Fibroblast of mammary gland (primary cell): ENCODE measurements around the gene AATK.

Experiments used
- DNase-seq: peaks from one replicate; pipeline ENCODE4 v3.0.0-alpha.2; 2010; ENCODE audit warnings: low read depth
- H3K4me3 ChIP-seq: 2 replicates; pipeline ENCODE4 v1.5.1; 2011; ENCODE audit warnings: low read depth, mild to moderate bottlenecking, low read length, moderate library complexity; ENCODE audit not compliant: control insufficient read depth
- TF ChIP-seq, protein P1 (sequence below): conservative IDR thresholded peaks from 2 replicates; pipeline ENCODE4 v1.5.1; 2011; ENCODE audit warnings: low read depth, low read length, inconsistent platforms; ENCODE audit not compliant: control insufficient read depth, insufficient read depth

Gene AATK

DNA sequence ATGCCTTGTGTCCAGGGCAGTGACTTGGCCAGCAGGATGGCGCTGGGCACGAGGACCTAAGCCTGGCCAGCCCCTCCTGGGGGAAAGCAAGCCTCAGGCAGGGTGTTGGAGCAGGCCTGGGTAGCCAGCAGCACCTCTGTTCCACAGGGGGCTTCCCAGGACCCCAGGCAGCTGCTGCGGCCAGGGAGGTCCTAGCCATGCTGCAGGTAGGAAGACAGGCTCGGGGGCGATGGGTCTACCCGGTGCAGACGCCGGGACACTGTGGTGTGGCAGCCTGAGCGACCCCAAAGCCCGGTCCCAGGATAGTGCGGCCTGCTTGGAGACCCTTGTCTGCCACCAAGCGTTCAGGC lies 22.4 kb upstream of the AATK start:
- no peak for DNase-seq
- TF ChIP-seq, protein P1, sequence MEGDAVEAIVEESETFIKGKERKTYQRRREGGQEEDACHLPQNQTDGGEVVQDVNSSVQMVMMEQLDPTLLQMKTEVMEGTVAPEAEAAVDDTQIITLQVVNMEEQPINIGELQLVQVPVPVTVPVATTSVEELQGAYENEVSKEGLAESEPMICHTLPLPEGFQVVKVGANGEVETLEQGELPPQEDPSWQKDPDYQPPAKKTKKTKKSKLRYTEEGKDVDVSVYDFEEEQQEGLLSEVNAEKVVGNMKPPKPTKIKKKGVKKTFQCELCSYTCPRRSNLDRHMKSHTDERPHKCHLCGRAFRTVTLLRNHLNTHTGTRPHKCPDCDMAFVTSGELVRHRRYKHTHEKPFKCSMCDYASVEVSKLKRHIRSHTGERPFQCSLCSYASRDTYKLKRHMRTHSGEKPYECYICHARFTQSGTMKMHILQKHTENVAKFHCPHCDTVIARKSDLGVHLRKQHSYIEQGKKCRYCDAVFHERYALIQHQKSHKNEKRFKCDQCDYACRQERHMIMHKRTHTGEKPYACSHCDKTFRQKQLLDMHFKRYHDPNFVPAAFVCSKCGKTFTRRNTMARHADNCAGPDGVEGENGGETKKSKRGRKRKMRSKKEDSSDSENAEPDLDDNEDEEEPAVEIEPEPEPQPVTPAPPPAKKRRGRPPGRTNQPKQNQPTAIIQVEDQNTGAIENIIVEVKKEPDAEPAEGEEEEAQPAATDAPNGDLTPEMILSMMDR, result no peak
- H3K4me3 ChIP-seq, result no peak overlapping the region

DNA sequence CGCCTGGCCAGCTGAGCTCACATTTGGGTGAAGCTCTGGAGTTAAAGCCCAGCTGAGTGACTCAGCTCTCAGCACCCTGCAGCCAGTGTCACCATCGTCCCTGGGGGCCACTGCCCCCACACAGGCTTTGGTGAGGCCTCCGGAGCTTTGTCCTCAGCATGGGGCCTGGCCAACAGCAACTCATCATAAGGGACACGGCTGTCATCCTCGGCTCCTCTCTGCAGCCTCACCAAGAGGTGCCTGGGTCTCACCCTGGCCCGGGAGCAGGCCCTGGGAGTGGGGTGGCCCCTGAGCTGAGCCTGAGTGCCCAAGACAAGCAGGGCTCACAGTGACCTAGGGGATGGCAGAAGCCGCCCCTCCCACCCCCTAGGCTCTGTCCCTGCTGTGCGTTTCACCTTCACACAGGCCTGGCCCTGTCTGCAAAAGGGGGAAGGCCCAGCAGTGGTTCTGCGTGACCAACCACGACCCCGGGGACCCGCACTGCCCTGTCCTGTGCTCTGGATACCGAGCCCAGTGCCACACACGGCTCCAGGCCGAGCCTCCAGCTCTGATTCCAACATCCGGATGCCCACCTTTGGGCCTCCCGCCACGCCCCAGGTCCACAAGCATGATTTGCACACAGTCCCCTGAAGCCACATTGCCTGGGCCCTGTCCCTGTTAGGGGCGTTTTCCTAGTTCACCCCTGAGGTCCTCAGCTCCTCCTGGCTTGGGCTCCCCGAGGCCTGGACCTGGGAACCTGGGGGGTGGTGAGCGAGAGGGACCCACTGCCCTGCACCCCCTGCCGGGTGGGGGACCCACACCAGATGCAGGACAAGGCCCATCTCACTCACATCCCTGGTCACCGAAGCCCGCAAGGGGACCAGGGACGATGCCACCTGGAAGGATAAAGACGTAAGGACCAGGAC lies 21.8 kb upstream of the AATK start:
- DNase-seq, result no peak
- no peak overlapping the region for H3K4me3 ChIP-seq
- TF ChIP-seq, protein P1, result no peak

DNA sequence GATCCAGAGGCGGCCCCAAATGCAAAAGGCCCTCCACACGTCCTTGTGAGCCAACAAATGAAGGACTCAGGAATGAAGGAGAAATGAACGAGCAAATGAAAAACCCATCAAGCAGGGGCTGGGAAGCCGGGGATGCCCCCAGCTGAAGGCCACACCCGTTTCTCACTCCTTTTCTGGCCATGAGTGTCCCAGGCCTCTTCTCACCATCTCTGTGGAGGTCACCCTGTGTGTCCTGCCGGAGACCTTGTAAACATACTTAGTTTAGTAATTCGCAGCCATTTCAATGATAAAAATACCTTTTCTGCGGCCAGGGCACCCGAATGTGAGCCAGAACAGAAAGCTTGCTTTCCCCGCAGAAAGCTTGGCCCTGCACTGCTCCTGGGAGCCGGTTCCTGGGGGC lies 21.1 kb upstream of the AATK start:
- TF ChIP-seq, protein P1, result no peak
- DNase-seq, result no peak
- no peak overlapping the region for H3K4me3 ChIP-seq

DNA sequence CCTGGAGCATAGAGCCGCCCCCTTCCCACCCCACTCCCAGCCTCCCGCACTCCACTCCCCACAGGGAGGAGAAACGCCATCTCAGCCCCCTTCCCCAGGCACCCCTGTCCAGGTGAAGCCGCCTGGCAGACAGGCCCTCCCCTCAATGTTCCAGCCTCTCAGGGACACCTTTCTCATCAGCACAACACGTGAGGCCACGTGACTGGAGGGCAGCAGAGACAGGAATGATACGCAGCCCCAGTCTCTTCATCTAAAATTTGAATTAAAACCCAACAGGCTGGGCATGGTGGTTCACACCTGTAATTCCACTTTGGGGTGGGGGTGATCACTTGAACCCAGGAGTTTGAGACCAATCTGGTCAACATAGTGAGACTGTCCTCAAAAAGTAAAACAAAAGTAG lies 20.2 kb upstream of the AATK start:
- H3K4me3 ChIP-seq, result no peak overlapping the region
- no peak for DNase-seq
- TF ChIP-seq, protein P1, result no peak

DNA sequence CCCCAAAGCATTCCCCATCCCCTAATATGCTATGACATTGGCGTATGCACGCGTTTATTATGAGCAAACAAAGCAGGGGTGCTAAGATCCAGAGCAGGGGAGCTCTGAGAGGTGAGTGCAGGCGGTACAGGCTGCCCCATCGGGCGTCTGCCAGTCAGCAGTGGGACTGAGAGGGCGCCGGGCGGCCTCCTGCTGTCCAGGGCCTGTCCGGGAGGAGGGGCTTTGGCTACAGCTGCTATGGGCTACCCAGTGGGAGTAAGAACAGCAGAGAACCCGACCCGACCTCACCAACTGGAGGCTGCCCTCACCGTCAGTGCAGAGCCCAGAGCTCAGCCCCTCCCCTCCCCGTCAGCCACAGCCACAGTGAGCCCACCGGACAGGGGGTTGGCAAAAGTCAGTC lies 18.5 kb upstream of the AATK start:
- no peak for DNase-seq
- TF ChIP-seq, protein P1, result no peak
- H3K4me3 ChIP-seq, result no peak overlapping the region

DNA sequence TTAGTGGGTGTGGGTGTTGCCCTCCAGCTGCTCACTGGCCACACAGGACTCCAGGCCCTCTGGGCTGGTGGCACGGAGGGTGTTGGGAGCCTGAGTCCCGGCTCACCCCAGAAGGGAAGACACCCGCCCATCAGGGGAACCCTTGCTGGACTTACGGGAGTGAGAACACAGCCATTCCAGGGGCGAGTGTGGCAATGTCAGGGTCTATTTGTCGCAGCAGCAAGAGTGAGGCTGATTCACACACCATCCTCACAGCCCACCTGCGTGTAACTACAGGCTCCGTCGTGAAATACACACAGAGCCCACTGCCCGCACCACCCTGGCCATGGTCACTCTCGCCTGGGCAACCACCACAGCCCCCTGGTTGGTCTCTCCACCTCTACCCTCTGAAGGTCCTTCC lies 17.8 kb upstream of the AATK start:
- TF ChIP-seq, protein P1, result no peak
- DNase-seq, result no peak
- H3K4me3 ChIP-seq, result no peak overlapping the region

DNA sequence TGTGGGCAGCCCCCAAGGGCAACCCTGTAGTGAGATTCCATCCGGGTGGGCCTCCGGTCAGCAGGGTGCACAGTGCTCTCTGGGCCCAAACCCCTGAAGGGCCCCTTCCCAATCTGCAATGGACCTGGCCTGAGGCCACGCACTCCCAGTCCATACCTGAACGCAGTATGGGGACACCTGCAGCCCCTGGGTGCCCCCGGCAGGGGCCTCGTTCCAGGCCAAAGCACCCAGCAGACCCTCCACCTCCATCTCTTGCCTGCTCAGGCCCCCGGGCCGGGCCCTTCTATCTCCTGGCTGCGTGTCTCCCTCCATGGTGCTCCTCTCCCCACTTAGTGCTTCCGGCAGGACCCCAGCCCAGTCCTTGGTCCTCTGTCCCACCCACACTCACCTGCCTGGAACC lies 17.3 kb upstream of the AATK start:
- H3K4me3 ChIP-seq, result no peak overlapping the region
- TF ChIP-seq, protein P1, result no peak

More for the DNA sequence above, 17.3 kb upstream of the AATK start:
- no peak for DNase-seq
